GM12891 (cell line): ENCODE measurements around the gene NDUFC2. TPM values are rescaled to one million over a fixed set of nuclear protein-coding genes. Genes with fewer than 3 reads are reported as not detected.

Experiments used
- DNase-seq: peaks from one replicate; pipeline ENCODE4 v3.0.0; 2011; ENCODE audit warnings: low spot score; ENCODE audit not compliant: insufficient read length
- FAIRE-seq: peaks from 2 replicates; lab custom pipeline; 2011; peaks lifted over from hg19 to GRCh38; lab: Jason Lieb, UNC
- PAX5 ChIP-seq: IDR thresholded peaks from 2 replicates; pipeline ENCODE4 v1.6.1; 2011; ENCODE audit warnings: low read length, moderate library complexity, mild to moderate bottlenecking; ENCODE audit not compliant: insufficient read depth, severe bottlenecking
- POLR2A ChIP-seq: IDR thresholded peaks from 2 replicates; pipeline ENCODE4 v1.6.1; 2011; ENCODE audit warnings: low read depth, low read length, control low read depth
- POLR2AphosphoS5 ChIP-seq: IDR thresholded peaks from 2 replicates; pipeline ENCODE4 v1.6.1; 2011; ENCODE audit warnings: low read depth, low read length, control low read depth
- POU2F2 ChIP-seq: IDR thresholded peaks from 2 replicates; pipeline ENCODE4 v1.6.1; 2011; ENCODE audit warnings: low read depth, mild to moderate bottlenecking, control low read depth, low read length, moderate library complexity
- SPI1 ChIP-seq: IDR thresholded peaks from 2 replicates; pipeline ENCODE4 v1.6.1; 2011; ENCODE audit warnings: low read depth, low read length, control low read depth
- TAF1 ChIP-seq: IDR thresholded peaks from 2 replicates; pipeline ENCODE4 v1.6.1; 2011; ENCODE audit warnings: low read depth, low read length, control low read depth
- polyA plus RNA-seq: library from polyadenylated mRNA; unstranded; fragments of >200 nt; gene quantifications from one replicate; pipeline ENCODE4 v1.2.1, GENCODE V29; 2012; ENCODE audit warnings: low read depth, missing spikeins, inconsistent platforms; ENCODE audit not compliant: missing spikeins

The NDUFC2 gene
- 202 TPM for polyA plus RNA-seq

GRCh38 chr11:78079232-78080083 is at the start of gene NDUFC2:
Gene NDUFC2, minus strand, starts transcription at chr11:78079862. Its CDS starts 118 bp downstream, at chr11:78079744.
- peak; percentile 52 for FAIRE-seq
- DNase-seq, result peak; percentile 61
- TF ChIP-seq SPI1, result 0 out of 2 replicates have a peak, but pooled peaks have one; percentile 15
- peak; percentile 90 for TF ChIP-seq POLR2A
- TF ChIP-seq TAF1, result peak; percentile 92
- TF ChIP-seq PAX5, result peak; percentile 62
- peak; percentile 75; the same call in 1 of the 2 replicates for TF ChIP-seq POLR2AphosphoS5
- peak; percentile 88 for TF ChIP-seq POU2F2

- DNase-seq, result no peak
- no peak for FAIRE-seq
- TF ChIP-seq POLR2A (no peak), SPI1 (no peak), TAF1 (no peak), POU2F2 (no peak), PAX5 (no peak), POLR2AphosphoS5 (no peak)
Measured at GRCh38 chr11:78127403-78127802, 47.7 kb upstream of the NDUFC2 start.

- no peak for TF ChIP-seq POLR2A
- no peak for TF ChIP-seq PAX5
- TF ChIP-seq POU2F2, result no peak
- no peak for TF ChIP-seq TAF1
- peak; percentile 84 for TF ChIP-seq SPI1
- no peak for DNase-seq
- no peak for FAIRE-seq
Measured at GRCh38 chr11:78112582-78113275, 33.1 kb upstream of the NDUFC2 start.

- FAIRE-seq (no peak), DNase-seq (no peak)
- TF ChIP-seq POLR2AphosphoS5, result no peak
- TF ChIP-seq SPI1, result no peak
- no peak for TF ChIP-seq PAX5
- no peak for TF ChIP-seq POLR2A
- TF ChIP-seq POU2F2, result no peak
- TF ChIP-seq TAF1, result no peak
Measured at GRCh38 chr11:78111298-78111697, 31.6 kb upstream of the NDUFC2 start.

GRCh38 chr11:78110830-78111229 is 31.2 kb upstream of the NDUFC2 start:
- FAIRE-seq (no peak), DNase-seq (no peak)
- TF ChIP-seq POLR2AphosphoS5, result no peak
- no peak for TF ChIP-seq POU2F2
- TF ChIP-seq SPI1, result no peak

GRCh38 chr11:78110351-78110750 is 30.7 kb upstream of the NDUFC2 start:
- no peak for TF ChIP-seq POU2F2
- TF ChIP-seq POLR2AphosphoS5, result no peak
- TF ChIP-seq SPI1, result no peak
- no peak for FAIRE-seq

GRCh38 chr11:78109081-78110015 is 29.7 kb upstream of the NDUFC2 start:
- FAIRE-seq, result no peak
- TF ChIP-seq POLR2AphosphoS5 (no peak), TAF1 (no peak), PAX5 (no peak), POLR2A (no peak), SPI1 (no peak), POU2F2 (no peak)
- no peak for DNase-seq

More at GRCh38 chr11:78110351-78110750, 30.7 kb upstream of the NDUFC2 start:
- no peak for DNase-seq

- TF ChIP-seq PAX5 (no peak), POLR2AphosphoS5 (no peak), POLR2A (no peak), SPI1 (no peak), TAF1 (no peak), POU2F2 (no peak)
- FAIRE-seq (no peak), DNase-seq (no peak)
Measured at GRCh38 chr11:78100676-78101472, 21.2 kb upstream of the NDUFC2 start.

- TF ChIP-seq POLR2A, result no peak
- TF ChIP-seq SPI1, result no peak
- TF ChIP-seq PAX5, result no peak
- TF ChIP-seq POLR2AphosphoS5, result no peak
- TF ChIP-seq TAF1, result no peak
- no peak for TF ChIP-seq POU2F2
- FAIRE-seq, result no peak
- no peak for DNase-seq
Measured at GRCh38 chr11:78100261-78100660, 20.6 kb upstream of the NDUFC2 start.
